DND-41 (cell line): ENCODE results near the gene COL26A1.

ENCODE experiments used
- ATAC-seq: fragments of 200-7000 bp; cut with Tn5 transposase; 3 replicates; pipeline ENCODE4 v1.9.1; 2021; ENCODE audit warnings: low read depth; ENCODE audit not compliant: insufficient read depth
- DNase-seq: peaks from one replicate; pipeline ENCODE4 v3.0.0-alpha.2; 2020
- H2AFZ ChIP-seq: 2 replicates; pipeline ENCODE4 v1.6.0; 2012; ENCODE audit warnings: low read depth, low read length
- H3K27ac ChIP-seq: 2 replicates; pipeline ENCODE4 v1.5.1; 2012; ENCODE audit warnings: low read length, inconsistent platforms
- H3K27me3 ChIP-seq: fragments of 200-600 bp; sonication (generic); 2 replicates; pipeline ENCODE4 v1.6.0; 2012; ENCODE audit warnings: low read length, mild to moderate bottlenecking, inconsistent platforms; ENCODE audit not compliant: insufficient read depth, poor library complexity
- H3K36me3 ChIP-seq: 2 replicates; pipeline ENCODE4 v1.5.1; 2012; ENCODE audit warnings: low read length, inconsistent platforms; ENCODE audit not compliant: insufficient read depth
- H3K4me1 ChIP-seq: 2 replicates; pipeline ENCODE4 v1.5.1; 2012; ENCODE audit warnings: mild to moderate bottlenecking, low read length; ENCODE audit not compliant: insufficient read depth
- H3K4me2 ChIP-seq: 2 replicates; pipeline ENCODE4 v1.6.0; 2012; ENCODE audit warnings: mild to moderate bottlenecking, moderate library complexity, low read length, inconsistent platforms; ENCODE audit not compliant: insufficient read depth
- H3K4me3 ChIP-seq, 2 experiments: fragments of 200-600 bp in 1 of 2; shearing (Covaris generic) in 1 of 2; 2 replicates each; pipeline ENCODE4 v1.5.1; 2012 to 2016; ENCODE audit warnings: inconsistent platforms in 2 of 2, low read length in 2 of 2, mild to moderate bottlenecking in 2 of 2, low read depth in 1 of 2, moderate library complexity in 1 of 2
- H3K79me2 ChIP-seq: 2 replicates; pipeline ENCODE4 v1.6.0; 2012; ENCODE audit warnings: low read length, inconsistent platforms; ENCODE audit not compliant: insufficient read depth
- H3K9ac ChIP-seq: 2 replicates; pipeline ENCODE4 v1.6.0; 2012; ENCODE audit warnings: low read depth, mild to moderate bottlenecking, inconsistent platforms, low read length, moderate library complexity
- H3K9me3 ChIP-seq: 2 replicates; pipeline ENCODE4 v1.5.1; 2012; ENCODE audit warnings: low read length, moderate library complexity, mild to moderate bottlenecking, inconsistent platforms; ENCODE audit not compliant: insufficient read depth, severe bottlenecking
- H4K20me1 ChIP-seq: 2 replicates; pipeline ENCODE4 v1.6.0; 2012; ENCODE audit warnings: low read length; ENCODE audit not compliant: insufficient read depth
- EZH2 ChIP-seq: IDR thresholded peaks from 3 replicates; pipeline ENCODE4 v1.6.1; 2012; ENCODE audit warnings: borderline replicate concordance, low read depth, mild to moderate bottlenecking, moderate library complexity, low read length, inconsistent platforms; ENCODE audit not compliant: severe bottlenecking
- TF ChIP-seq, protein P1 (sequence below): IDR thresholded peaks from 2 replicates; pipeline ENCODE4 v1.5.1; 2012; ENCODE audit warnings: borderline replicate concordance, low read length, moderate library complexity, mild to moderate bottlenecking; ENCODE audit not compliant: poor library complexity, severe bottlenecking; ENCODE audit errors: extremely low read depth

Gene COL26A1

DNA sequence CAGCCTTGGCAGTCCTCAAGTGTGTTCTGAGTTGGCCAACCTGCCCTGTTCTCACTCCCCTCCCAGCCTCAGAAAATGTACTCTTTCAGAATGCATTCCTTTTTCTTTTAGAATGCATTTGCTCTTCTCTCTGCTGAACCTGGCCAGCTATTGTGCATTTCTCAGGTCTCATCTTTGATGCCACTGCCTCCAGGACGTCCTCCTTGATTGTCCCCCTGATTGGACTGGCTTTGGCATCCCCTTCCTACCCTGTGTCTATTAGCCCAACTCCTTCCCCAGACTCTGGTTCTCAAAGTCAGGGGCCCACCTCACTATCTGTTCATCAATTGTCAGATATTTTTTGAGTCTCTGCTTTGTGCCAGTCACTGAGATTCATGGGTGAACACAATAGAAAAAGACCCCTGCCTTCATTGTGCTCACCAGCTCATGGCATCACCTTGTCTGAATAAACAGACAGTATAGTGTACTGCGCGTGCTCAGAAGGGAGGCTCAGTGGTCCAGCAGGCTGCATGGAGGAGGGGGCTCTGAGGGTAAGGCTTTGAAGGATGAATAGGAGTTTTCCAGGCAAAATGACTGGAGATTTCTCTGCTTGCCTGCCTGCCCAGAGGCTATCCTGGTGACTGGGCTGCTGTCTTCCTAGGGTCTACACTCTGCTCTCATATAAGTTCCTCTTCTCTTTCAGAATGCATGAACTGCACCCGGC, 169.9 kb downstream of the COL26A1 start:
- no peaks in the 10 kb centered on the region for H3K79me2 ChIP-seq
- no peaks in the 10 kb centered on the region for H3K4me1 ChIP-seq
- H2AFZ ChIP-seq: no peak overlapping the region
- no peaks in the 10 kb centered on the region for H3K9me3 ChIP-seq
- H3K9ac ChIP-seq: no peak overlapping the region
- H4K20me1 ChIP-seq: no peaks in the 10 kb centered on the region
- H3K4me3 ChIP-seq: no peak overlapping the region
- no peak for ATAC-seq
- no peaks in the 10 kb centered on the region for H3K36me3 ChIP-seq
- TF ChIP-seq, protein P1, sequence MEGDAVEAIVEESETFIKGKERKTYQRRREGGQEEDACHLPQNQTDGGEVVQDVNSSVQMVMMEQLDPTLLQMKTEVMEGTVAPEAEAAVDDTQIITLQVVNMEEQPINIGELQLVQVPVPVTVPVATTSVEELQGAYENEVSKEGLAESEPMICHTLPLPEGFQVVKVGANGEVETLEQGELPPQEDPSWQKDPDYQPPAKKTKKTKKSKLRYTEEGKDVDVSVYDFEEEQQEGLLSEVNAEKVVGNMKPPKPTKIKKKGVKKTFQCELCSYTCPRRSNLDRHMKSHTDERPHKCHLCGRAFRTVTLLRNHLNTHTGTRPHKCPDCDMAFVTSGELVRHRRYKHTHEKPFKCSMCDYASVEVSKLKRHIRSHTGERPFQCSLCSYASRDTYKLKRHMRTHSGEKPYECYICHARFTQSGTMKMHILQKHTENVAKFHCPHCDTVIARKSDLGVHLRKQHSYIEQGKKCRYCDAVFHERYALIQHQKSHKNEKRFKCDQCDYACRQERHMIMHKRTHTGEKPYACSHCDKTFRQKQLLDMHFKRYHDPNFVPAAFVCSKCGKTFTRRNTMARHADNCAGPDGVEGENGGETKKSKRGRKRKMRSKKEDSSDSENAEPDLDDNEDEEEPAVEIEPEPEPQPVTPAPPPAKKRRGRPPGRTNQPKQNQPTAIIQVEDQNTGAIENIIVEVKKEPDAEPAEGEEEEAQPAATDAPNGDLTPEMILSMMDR: no peak
- no peak for TF ChIP-seq EZH2
- no peak for DNase-seq
- H3K4me2 ChIP-seq: no peak overlapping the region
- no peak overlapping the region for H3K27ac ChIP-seq
- H3K27me3 ChIP-seq: peaks cover 17% of the 10 kb centered on the region

GRCh38 chr7:101533103-101533465, 170.4 kb downstream of the COL26A1 start:
- ATAC-seq (no peak), DNase-seq (no peak)
- Histone ChIP-seq H3K36me3 (no peaks in the 10 kb centered on the region), H3K79me2 (no peaks in the 10 kb centered on the region), H3K4me2 (no peak overlapping the region), H4K20me1 (no peaks in the 10 kb centered on the region), H3K4me3 (no peak overlapping the region), H3K9me3 (no peaks in the 10 kb centered on the region), H3K9ac (no peak overlapping the region), H2AFZ (no peak overlapping the region), H3K4me1 (no peaks in the 10 kb centered on the region), H3K27me3 (peaks cover 17% of the 10 kb centered on the region), H3K27ac (no peak overlapping the region)
- TF ChIP-seq, protein P1: no peak
- no peak for TF ChIP-seq EZH2

GRCh38 chr7:101534015-101534803, 171.5 kb downstream of the COL26A1 start:
- DNase-seq: no peak
- TF ChIP-seq, protein P1: no peak
- no peak for TF ChIP-seq EZH2
- Histone ChIP-seq H4K20me1 (0 out of 2 replicates have a peak, but pooled peaks cover 3% of the 10 kb centered on the region), H3K9me3 (no peaks in the 10 kb centered on the region), H3K79me2 (no peaks in the 10 kb centered on the region), H3K27ac (no peak overlapping the region), H3K36me3 (no peaks in the 10 kb centered on the region), H3K4me2 (no peak overlapping the region), H3K9ac (no peak overlapping the region), H3K4me3 (no peak overlapping the region), H3K27me3 (peaks cover 17% of the 10 kb centered on the region), H2AFZ (no peak overlapping the region), H3K4me1 (peaks cover 3% of the 10 kb centered on the region; the same call in 1 of the 2 replicates)
- ATAC-seq: no peak
